NCI-H2081 (cell line): Measurements from ENCODE around the gene GSTM3.
"Not testable (repeated sequence)": the region's sequence is repeated elsewhere in the genome, so short reads cannot be mapped to it uniquely, and the experiment has no call there.

ENCODE experiments used
- DNase-seq, 2 experiments: peaks; one replicate each; lab custom pipeline; 2025; lab: John Stamatoyannopoulos, UW

Gene GSTM3

DNA sequence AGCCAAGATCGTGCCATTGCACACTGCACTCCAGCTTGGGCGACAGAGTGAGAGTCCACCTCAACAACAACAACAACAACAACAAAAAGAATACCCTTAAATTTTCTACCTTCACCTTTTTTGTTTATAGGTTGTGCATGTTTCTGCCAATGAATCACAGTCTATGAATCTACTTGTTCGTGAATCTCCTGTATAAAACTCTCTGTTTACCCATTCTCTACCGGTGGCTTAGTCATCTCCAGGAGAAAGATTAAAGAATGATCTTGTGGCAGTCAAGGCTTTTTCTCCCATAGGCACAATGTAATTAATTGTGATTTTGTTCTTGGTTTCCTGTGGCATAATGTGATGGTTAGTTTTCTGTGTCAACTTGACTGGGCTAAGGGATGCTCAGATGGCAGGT lies 43.0 kb downstream of the GSTM3 start:
- DNase-seq, result not testable (repeated sequence)

DNA sequence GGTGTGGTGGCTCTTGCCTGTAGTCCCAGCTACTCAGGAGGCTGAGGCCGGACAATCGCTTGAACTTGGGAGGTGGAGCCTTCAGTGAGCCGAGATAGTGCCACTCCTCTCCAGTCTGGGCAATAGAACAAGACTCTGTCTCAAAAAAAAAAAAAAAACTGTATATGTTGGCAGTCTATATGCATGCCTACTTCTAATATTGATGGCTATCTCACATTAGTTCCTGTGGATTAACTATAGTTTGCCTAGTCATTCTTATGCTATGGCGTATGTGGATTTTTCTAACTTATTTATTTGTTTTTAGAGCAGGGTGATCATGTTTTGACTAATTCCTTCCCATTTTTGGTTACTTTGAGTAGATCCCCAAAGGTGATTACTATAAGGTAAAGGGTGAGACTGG lies 43.8 kb downstream of the GSTM3 start:
- DNase-seq, result no peak

DNA sequence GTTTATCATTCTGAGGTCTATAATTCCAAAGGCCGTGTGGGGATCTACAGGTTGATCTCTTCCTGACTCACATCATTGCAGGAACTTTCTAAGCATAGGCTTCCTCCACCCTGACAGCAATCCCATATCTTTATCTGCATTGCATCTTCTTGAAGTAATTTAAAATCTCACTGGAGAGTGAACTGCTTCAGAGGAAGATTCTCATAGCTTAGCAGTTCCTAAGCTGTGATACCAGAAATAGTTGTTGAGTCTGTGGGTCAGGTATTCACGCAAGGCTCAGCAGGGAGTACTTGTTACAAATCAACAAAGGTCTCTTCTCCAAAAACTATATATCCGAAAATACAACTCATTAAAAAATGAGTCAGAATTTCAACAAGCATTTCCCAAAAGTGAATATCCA lies 45.7 kb downstream of the GSTM3 start:
- not testable (repeated sequence) for DNase-seq

DNA sequence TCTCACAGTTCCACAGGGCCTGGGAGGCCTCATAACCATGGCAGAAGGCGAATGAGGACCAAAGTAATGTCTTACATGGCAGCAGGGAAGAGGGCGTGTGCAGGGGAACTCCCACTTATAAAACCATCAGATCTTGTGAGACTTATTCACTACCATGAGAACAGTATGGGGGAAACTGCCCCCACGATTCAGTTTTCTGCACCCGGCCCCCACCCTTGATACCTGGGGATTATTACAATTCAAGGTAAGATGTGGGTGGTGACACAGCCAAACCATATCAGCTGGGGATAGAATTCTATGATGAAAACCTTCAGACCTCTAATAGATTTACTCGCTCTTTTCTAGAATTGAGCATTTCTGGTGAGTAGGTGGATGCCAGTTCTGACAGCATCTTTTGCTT lies 46.4 kb downstream of the GSTM3 start:
- not testable (repeated sequence) for DNase-seq

DNA sequence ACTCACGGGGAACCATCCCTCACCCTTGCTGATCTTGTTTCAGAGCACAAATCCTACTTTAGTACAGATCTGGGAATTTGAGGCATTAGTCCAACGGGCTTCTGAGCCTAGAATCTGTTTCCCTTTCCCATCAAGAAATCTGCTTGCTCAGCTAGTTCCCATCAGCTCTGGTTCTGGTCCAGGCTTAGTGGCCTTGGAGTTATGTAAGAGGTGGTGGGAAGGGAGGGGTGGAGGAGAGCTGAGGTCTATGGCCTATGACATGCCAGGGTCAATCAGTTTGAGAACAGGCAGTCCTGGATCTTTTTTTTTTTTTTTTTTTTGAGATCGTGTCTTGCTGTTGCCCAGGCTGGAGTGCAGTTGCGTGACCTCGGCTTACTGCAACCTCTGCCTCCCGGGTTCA lies 49.1 kb downstream of the GSTM3 start:
- DNase-seq, result no peak

DNA sequence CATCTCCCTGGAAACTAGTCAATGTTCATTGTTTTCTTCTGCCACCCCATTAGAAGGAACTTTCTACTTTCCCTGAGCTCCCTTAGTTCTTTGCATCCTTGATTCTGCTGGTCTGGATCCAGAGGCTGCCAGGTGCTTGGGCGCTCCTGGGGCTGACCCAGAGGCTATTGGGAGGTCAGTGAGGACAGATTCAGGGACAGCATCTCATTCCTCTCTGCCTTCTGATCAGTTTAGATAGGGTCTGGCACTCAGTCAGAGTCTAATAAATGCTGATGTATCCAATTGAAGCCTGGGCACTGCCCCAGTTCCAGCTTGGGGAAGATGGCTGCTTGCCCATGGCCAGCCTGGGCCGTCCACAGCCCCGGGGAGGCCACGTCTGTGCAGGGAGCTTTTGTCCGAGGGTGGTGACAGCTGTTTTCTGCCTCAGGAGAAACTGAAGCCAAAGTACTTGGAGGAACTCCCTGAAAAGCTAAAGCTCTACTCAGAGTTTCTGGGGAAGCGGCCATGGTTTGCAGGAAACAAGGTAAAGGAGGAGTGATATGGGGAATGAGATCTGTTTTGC lies 50.9 kb downstream of the GSTM3 start:
- no peak for DNase-seq

DNA sequence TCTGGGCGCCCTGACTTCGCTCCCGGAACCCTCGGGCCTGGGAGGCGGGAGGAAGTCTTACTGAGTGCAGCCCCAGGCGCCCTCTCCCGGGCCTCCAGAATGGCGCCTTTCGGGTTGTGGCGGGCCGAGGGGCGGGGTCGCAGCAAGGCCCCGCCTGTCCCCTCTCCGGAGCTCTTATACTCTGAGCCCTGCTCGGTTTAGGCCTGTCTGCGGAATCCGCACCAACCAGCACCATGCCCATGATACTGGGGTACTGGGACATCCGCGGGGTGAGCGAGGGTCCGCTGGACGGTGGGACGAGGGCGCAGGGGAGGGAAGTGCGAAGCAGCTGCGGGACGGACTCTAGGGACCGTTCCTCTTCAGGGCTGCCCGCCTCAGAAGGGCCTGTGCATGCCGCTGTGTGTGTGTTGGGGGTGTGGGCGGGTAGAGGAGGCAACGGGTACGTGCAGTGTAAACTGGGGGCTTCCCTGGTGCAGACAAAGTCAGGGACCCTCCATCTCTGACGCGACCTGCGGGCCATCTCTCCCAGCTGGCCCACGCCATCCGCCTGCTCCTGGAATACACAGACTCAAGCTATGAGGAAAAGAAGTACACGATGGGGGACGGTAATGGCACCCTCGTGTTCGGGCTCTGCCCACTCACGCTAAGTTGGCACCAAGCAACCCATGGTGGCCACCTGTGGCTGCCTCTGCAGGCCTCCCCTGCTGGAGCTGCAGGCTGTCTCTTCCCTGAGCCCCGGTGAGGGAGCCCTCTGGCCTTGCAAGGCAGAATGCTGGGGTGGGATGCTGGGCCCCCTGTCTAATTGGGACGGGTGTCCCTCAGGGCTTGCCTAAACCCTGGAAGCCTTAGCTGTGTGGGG lies 53.0 kb downstream of the GSTM3 start, which contains the start of gene GSTM1:
GSTM1 (plus strand) TSS at position 177 of the 859 bp plus-strand sequence; CDS start at position 234, 57 bp downstream.
- peak in 1 of 2 experiments; percentile 26 for DNase-seq

DNA sequence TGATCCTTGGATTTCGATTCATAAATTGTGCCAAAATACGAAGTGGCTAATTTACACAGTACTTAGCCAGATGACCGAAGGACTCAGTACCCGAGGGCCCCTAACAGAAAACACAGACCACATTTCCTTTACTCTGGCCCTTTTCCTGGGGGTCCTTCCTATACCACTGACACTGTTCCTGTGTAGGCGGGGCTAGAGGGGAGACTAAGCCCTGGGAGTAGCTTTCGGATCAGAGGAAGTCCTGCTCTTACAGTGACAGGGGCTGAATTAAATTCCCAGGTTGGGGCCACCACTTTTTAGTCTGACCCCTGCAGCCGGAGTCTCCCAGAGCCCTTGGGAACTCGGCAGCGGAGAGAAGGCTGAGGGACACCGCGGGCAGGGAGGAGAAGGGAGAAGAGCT lies 53.7 kb downstream of the GSTM3 start:
- not testable (repeated sequence) for DNase-seq

DNA sequence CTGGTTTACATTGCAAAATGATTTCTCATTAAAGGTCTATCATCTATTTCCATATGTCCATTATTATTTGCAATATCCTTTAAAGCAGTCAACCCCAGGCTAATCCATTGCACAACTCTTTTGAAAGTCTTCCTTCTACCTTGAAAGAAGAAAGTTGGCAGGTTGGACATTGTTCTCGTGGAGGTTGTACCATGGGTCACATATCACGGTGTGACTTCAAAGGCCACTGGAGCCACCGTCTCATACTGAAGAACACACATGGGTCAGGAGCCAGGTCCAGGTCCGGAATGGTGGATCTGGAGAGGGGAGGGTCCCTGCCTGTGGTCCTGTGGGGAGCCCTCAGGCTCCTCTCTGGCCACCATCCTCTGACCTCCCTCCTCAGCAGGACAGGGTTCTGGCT lies 54.9 kb downstream of the GSTM3 start:
- DNase-seq, result not testable (repeated sequence)

DNA sequence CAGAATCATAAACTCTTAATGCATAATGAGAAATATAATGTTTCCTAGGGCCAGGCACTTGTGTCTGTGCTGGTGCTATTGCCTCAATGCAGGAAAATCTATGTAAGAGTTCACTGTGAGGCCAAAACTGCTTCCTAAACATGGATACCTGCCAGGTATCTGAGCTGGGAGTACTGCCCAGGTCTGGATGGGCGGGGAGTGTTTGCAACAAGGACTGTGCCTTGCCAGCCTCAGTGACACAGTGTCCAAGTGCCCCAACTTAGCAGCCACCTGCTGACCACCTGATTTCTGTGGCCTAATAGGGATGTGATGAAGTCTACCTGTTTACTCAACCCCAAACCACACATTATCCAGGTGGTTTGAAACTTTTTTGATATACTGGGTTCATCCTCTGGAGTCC lies 55.4 kb downstream of the GSTM3 start:
- not testable (repeated sequence) for DNase-seq

DNA sequence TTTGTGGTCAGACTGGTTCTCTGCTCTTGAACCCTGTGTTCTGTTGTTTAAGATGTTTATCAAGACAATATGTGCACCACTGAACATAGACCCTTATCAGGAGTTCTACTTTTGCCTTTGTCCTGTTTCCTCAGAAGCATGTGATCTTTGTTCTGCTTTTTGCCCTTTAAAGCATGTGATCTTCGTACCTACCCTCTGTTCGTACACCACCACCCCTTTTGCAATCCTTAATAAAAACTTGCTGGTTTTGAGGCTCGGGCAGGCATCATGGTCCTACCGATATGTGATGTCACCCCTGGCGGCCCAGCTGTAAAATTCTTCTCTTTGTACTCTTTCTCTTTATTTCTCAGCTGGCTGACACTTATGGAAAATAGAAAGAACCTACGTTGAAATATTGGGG lies 56.1 kb downstream of the GSTM3 start:
- DNase-seq, result not testable (repeated sequence)
